A549 (cell line): Measurements from ENCODE around the gene PTGER4.

Experiments used
- EP300 ChIP-seq, 2 experiments: fragments of >200 bp; sonication (Bioruptor Twin); formaldehyde crosslinking; IDR thresholded peaks; 2 replicates in 1 of 2; 3 replicates in 1 of 2; pipeline ENCODE4 v1.6.1; 2016 to 2017
- ESRRA ChIP-seq: fragments of 150-350 bp; IDR thresholded peaks from 2 replicates; pipeline ENCODE4 v1.6.1; 2014; ENCODE audit warnings: mild to moderate bottlenecking, low read length, borderline replicate concordance
- POLR2A ChIP-seq: IDR thresholded peaks from 2 replicates; pipeline ENCODE4 v1.6.1; 2012; ENCODE audit warnings: mild to moderate bottlenecking, low read length
- POLR2AphosphoS2 ChIP-seq: conservative IDR thresholded peaks from 2 replicates; pipeline ENCODE4 v1.6.1; 2012; ENCODE audit warnings: low read length, improper control_type of control experiment, inconsistent platforms
- ZC3H11A ChIP-seq: fragments of 450-650 bp; IDR thresholded peaks from 2 replicates; pipeline ENCODE4 v1.6.1; 2014; ENCODE audit warnings: antibody characterized with exemption, mild to moderate bottlenecking
- TF ChIP-seq, protein P1 (sequence below): fragments of >200 bp; sonication (Bioruptor Twin); formaldehyde crosslinking; IDR thresholded peaks from 3 replicates; pipeline ENCODE4 v1.5.1; 2016
- TF ChIP-seq, protein P2 (sequence below): IDR thresholded peaks from 2 replicates; pipeline ENCODE4 v1.6.1; 2012
- TF ChIP-seq, protein P3 (sequence below): fragments of 150-350 bp; IDR thresholded peaks from 2 replicates; pipeline ENCODE4 v1.6.1; 2014; ENCODE audit warnings: low read depth, mild to moderate bottlenecking, low read length
- TF ChIP-seq, protein P4 (sequence below): IDR thresholded peaks from 2 replicates; pipeline ENCODE4 v1.6.1; 2012
- TF ChIP-seq, protein P5 (sequence below): IDR thresholded peaks from 2 replicates; pipeline ENCODE4 v1.6.1; 2012; ENCODE audit warnings: low read depth, borderline replicate concordance

DNA sequence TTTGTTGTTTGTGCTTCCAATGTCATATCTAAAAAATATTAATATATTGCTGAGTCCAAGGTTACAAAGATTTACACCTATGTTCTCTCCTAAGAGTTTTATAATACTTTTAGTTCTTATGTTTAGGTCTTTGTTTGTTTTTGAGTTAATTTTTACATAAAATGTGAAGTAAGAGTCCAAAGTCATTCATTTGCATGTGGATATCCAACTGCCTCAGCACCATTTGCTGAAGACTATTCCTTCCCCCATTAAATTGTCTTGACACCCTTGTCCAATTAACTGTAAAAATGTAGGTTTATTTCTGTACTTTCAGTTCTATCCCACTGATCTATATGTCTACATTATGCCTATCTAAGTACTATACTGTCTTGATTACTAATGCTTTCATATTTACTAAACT lies 40.4 kb downstream of the PTGER4 start:
- no peak for TF ChIP-seq ESRRA
- TF ChIP-seq, protein P1, sequence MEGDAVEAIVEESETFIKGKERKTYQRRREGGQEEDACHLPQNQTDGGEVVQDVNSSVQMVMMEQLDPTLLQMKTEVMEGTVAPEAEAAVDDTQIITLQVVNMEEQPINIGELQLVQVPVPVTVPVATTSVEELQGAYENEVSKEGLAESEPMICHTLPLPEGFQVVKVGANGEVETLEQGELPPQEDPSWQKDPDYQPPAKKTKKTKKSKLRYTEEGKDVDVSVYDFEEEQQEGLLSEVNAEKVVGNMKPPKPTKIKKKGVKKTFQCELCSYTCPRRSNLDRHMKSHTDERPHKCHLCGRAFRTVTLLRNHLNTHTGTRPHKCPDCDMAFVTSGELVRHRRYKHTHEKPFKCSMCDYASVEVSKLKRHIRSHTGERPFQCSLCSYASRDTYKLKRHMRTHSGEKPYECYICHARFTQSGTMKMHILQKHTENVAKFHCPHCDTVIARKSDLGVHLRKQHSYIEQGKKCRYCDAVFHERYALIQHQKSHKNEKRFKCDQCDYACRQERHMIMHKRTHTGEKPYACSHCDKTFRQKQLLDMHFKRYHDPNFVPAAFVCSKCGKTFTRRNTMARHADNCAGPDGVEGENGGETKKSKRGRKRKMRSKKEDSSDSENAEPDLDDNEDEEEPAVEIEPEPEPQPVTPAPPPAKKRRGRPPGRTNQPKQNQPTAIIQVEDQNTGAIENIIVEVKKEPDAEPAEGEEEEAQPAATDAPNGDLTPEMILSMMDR: no peak
- TF ChIP-seq, protein P2, sequence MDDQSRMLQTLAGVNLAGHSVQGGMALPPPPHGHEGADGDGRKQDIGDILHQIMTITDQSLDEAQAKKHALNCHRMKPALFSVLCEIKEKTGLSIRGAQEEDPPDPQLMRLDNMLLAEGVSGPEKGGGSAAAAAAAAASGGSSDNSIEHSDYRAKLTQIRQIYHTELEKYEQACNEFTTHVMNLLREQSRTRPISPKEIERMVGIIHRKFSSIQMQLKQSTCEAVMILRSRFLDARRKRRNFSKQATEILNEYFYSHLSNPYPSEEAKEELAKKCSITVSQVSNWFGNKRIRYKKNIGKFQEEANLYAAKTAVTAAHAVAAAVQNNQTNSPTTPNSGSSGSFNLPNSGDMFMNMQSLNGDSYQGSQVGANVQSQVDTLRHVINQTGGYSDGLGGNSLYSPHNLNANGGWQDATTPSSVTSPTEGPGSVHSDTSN: no peak
- TF ChIP-seq, protein P3, sequence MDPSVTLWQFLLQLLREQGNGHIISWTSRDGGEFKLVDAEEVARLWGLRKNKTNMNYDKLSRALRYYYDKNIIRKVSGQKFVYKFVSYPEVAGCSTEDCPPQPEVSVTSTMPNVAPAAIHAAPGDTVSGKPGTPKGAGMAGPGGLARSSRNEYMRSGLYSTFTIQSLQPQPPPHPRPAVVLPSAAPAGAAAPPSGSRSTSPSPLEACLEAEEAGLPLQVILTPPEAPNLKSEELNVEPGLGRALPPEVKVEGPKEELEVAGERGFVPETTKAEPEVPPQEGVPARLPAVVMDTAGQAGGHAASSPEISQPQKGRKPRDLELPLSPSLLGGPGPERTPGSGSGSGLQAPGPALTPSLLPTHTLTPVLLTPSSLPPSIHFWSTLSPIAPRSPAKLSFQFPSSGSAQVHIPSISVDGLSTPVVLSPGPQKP: no peak
- TF ChIP-seq POLR2A: no peak
- TF ChIP-seq EP300 (IDR thresholded peaks at IDR 0.05): no peak
- TF ChIP-seq, protein P4, sequence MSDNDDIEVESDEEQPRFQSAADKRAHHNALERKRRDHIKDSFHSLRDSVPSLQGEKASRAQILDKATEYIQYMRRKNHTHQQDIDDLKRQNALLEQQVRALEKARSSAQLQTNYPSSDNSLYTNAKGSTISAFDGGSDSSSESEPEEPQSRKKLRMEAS: no peak
- TF ChIP-seq POLR2AphosphoS2: no peak
- TF ChIP-seq, protein P5, sequence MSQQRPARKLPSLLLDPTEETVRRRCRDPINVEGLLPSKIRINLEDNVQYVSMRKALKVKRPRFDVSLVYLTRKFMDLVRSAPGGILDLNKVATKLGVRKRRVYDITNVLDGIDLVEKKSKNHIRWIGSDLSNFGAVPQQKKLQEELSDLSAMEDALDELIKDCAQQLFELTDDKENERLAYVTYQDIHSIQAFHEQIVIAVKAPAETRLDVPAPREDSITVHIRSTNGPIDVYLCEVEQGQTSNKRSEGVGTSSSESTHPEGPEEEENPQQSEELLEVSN: no peak
- TF ChIP-seq ZC3H11A: no peak
